Neural cell (in vitro differentiated cells): ENCODE measurements around the gene CMTR2.

Source experiments
- POLR2AphosphoS5 ChIP-seq: IDR thresholded peaks from 2 replicates; pipeline ENCODE4 v1.6.1; 2012
- RAD21 ChIP-seq: fragments of 450-650 bp; conservative IDR thresholded peaks from 2 replicates; pipeline ENCODE4 v1.6.1; 2014; ENCODE audit warnings: antibody characterized with exemption, mild to moderate bottlenecking, moderate library complexity

DNA sequence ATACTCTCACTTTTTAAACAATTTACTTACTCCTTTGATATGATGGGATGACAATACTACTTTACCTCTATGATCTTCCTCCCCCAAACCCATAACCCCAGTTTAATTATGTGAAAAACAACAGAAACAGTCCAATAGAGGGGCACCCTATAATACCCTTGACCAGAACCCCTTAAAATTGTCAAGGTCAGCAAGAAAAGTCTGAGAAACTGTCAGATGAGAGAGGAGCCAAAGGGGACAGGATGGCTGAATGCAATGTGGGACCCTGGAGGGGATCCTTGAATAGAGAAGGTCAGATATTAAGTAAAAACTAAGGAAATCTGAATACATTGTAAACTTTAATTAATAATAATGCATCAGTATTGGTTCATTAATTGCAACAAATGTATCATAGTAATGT is 42.9 kb downstream of the CMTR2 start:
- no peak for TF ChIP-seq POLR2AphosphoS5
- TF ChIP-seq RAD21: no peak
